ENCODE data around the gene ADD2.

Gene ADD2

GRCh38 chr2:70687461-70687795 is 80.6 kb downstream of the ADD2 start:
- no peak for TF ChIP-seq CTCF (IDR thresholded peaks at IDR 0.05; ENCODE audit: borderline replicate concordance, insufficient read depth, low read depth, low read length)
- no peak overlapping the region for H3K4me3 ChIP-seq (ENCODE audit: low read depth, low read length)

GRCh38 chr2:70686577-70687460 is 81.2 kb downstream of the ADD2 start:
- no peak overlapping the region for H3K4me3 ChIP-seq (ENCODE audit: low read depth, low read length)
- peak; percentile 73 for TF ChIP-seq CTCF (IDR thresholded peaks at IDR 0.05; ENCODE audit: borderline replicate concordance, insufficient read depth, low read depth, low read length)

GRCh38 chr2:70685771-70686171 is 82.2 kb downstream of the ADD2 start:
- no peak for TF ChIP-seq CTCF (IDR thresholded peaks at IDR 0.05; ENCODE audit: borderline replicate concordance, insufficient read depth, low read depth, low read length)
- H3K4me3 ChIP-seq (ENCODE audit: low read depth, low read length) = no peak overlapping the region

GRCh38 chr2:70684846-70685622 is 83.0 kb downstream of the ADD2 start:
- no peak for TF ChIP-seq CTCF (IDR thresholded peaks at IDR 0.05; ENCODE audit: borderline replicate concordance, insufficient read depth, low read depth, low read length)
- no peak overlapping the region for H3K4me3 ChIP-seq (ENCODE audit: low read depth, low read length)

- no peak overlapping the region for H3K4me3 ChIP-seq (ENCODE audit: low read depth, low read length)
- TF ChIP-seq CTCF (IDR thresholded peaks at IDR 0.05; ENCODE audit: borderline replicate concordance, insufficient read depth, low read depth, low read length) = no peak
These were observed 84.5 kb downstream of the ADD2 start for GRCh38 chr2:70683455-70683854.

- no peak for TF ChIP-seq CTCF (IDR thresholded peaks at IDR 0.05; ENCODE audit: borderline replicate concordance, insufficient read depth, low read depth, low read length)
These were observed 87.3 kb downstream of the ADD2 start for GRCh38 chr2:70680735-70681134.

More at GRCh38 chr2:70680735-70681134, 87.3 kb downstream of the ADD2 start:
- no peak overlapping the region for H3K4me3 ChIP-seq (ENCODE audit: low read depth, low read length)
